ENCODE results near the gene NPW.
A peak's percentile ranks its signal among the peaks of the same experiment; 100 is the strongest.

The NPW gene

DNA sequence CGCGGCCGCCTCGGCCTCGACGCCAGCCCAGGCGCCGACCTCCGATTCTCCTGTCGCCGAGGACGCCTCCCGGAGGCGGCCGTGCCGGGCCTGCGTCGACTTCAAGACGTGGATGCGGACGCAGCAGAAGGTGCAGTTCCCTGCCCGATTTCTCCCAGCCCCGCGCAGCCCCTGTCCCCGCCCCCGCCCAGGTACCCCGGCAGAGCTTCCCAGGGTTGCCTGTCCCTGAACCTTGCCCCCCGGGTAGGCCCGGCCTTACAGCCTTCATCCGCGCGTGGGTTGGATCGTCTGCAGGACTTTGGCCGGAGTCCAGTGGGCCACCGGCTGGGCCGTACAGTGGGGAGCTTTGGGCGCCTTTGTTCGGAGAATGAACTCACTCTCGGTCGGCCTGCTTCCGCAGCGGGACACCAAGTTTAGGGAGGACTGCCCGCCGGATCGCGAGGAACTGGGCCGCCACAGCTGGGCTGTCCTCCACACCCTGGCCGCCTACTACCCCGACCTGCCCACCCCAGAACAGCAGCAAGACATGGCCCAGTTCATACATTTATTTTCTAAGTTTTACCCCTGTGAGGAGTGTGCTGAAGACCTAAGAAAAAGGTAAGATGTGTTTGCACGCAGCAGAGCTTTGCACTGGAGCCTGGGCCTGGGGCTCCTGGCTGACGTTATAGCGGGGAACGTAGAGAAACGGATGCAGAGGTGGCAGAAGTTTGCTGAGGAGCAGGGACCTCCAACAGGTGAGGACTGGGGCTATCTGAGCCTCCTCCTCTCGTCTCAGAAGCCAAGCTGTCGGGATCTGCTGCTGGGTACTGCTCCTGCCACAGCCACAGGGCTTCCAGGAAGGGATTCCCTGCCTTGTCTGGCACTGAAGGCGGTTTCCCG lies 35.0 kb upstream of the NPW start:
- DNase-seq, result no peak

DNA sequence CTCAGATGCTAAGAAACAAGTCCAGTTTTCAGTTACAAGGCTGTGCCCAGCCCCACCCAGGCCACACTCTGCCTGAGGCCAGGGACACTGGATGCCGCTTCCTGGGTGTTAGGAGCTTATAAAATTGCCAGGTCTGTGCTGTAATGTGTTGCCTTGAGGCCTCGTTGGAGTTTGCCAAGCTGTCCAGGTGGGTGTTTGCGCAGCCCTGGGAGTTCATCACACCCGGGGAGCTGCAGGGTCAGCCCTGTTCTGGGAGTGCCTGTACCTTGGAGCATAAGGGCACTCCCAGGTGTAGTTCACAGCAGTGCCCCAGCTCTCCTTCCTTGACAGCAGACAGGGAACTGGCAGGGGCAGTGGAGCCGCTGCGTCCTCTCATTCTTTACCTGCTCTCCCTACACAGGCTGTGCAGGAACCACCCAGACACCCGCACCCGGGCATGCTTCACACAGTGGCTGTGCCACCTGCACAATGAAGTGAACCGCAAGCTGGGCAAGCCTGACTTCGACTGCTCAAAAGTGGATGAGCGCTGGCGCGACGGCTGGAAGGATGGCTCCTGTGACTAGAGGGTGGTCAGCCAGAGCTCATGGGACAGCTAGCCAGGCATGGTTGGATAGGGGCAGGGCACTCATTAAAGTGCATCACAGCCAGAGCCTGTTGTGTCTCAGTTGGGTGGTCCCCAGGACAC lies 34.0 kb upstream of the NPW start:
- DNase-seq, result no peak

DNA sequence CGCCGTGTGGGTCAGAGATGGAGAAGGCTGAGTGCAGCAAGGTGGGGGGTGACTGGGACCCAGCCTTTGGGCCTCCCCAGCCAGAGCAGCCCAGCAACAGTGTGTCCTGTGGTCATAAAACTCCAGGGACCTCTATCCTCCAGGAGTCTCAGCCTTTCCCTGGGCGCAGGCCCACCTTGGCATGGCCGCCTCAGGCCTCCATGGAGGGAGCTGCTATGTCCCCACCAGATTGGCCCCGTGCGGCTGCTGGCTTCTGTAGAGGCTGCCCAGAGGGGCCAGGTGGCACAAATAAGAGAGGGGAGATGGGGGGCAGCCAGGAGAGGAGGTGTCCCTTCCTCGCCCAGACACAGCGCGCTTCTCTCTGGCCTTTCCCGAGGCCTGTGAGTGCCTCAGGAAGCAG lies 32.4 kb upstream of the NPW start:
- DNase-seq, result no peak

DNA sequence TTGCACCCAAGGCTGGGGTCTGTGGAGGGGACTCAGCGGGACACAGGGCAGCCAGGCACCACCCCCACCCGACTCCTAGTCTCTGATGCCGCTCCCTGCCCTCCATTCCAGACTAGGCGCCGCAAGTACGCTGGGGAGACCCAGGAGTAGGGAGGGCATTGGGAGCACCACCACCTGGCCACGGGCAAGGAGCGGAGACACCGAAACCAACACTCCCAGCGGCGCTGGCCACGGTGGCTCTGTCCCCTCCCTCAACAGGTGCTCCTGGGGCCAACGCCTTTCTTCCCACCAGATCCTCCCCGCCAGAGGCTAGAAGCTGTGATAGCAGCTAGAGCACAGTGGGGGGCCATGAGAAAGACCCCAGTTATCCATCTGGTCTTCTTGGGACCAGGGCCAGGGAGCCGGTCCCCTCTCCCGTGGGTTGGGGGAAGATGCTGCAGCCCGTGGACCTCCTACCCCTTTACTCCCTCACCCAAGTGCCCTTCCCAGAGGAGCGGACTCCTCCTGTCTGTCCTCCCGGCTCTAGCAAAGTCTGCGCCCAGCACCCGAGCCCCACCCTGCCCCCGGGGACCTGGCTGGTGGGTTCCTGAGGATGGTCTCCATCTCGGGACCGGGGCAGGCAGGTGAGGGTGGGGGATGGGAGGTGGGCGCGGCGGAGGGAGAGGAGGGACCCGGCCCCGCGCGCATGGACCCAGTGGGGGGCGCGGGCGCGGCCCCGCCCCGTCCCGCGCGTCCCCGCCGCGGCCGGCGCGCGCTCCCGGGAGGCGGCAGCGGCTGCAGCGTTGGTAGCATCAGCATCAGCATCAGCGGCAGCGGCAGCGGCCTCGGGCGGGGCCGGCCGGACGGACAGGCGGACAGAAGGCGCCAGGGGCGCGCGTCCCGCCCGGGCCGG lies 30.1 kb upstream of the NPW start, which contains the start of gene SYNGR3:
Gene SYNGR3, plus strand, starts transcription at position 762 of the 892 bp plus-strand sequence. CDS start 133 bp downstream, outside the sequence.
- DNase-seq, result peak in 1 of 2 experiments; percentile 29

DNA sequence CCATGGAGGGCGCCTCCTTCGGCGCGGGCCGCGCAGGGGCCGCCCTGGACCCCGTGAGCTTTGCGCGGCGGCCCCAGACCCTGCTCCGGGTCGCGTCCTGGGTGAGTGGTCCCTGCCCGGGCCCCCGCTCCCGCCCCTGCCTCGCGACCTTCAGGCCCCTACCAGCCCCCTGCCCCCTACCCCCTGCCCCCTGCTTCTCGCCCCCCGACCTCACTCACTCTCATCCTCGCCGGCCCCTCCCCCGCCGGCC lies 29.6 kb upstream of the NPW start:
- DNase-seq, result no peak

DNA sequence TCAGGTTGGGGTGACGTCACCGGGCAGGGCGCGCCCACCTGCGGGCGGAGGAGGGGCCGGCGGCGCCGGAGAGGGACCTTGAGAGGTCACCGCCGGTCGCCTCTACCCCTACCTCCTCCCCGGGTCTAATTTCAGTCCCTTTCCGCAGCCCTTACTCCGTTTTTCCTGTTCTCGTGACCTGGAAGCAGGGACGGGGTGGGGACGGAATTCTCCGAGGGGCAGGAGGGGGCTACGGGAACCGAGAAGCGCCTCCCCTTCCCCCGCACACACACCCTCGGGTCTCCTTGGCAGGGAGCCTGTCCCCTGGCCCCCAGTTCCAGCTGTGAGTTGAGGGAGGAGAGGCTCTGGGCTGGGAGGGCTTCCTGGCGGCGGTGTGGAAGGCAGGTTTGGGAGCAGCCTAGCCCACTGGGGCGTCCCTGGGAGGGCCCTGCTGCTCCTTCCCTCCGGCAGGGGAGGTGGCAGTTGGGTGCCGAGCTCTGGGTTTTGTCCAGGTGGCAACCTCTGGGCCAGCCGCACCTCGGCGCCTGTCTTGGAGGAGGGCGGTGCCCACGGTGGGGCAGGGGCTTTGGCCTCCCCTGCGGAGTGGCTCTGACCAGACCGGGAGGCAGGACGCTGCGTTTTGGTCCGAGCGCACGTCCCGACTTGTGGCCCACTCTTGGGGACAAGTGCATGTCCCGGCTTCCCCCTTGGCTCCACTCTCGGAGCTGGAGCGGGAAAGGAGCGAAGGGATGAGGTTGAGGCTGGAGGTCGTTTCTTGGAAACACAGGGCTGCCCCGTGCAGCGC lies 29.0 kb upstream of the NPW start:
- peak; percentile 64 to 72 for DNase-seq

DNA sequence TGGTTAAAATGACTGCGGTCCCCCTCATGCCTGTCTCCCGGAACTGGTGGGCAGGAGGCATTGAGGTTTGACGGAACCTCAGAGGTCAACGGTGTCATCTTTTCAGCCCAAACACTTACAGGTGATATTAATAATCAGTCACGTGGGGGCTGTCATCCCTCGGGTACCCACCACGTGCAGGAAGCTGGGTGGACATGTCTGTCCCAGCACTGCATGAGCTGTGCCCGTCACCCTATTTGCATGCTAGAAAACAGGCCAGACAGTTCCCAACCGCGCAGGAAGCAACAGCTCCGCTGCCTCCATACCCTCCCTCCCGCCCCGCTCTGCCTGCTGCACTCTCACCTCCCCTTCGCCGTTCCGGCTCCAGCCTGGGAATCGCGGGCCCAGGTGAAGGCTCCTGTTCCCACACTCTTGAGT lies 28.4 kb upstream of the NPW start:
- DNase-seq, result no peak

DNA sequence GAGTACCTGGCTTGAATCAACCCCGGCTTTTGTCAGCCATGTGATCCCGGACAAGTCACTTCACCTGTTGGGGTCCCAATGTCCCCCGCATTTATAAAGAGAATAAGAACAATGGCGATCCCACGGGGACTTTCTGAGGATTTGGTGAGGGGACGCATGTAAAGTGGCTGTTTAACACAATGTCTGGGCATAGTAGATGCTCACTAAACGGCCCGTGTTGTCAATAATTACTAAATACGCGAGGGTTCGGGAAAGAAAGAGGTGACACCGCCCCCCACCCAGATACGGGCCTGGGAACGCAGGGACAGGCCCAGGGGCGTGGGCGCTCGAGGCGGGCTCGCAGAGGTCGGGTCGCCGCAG lies 28.0 kb upstream of the NPW start:
- no peak for DNase-seq

DNA sequence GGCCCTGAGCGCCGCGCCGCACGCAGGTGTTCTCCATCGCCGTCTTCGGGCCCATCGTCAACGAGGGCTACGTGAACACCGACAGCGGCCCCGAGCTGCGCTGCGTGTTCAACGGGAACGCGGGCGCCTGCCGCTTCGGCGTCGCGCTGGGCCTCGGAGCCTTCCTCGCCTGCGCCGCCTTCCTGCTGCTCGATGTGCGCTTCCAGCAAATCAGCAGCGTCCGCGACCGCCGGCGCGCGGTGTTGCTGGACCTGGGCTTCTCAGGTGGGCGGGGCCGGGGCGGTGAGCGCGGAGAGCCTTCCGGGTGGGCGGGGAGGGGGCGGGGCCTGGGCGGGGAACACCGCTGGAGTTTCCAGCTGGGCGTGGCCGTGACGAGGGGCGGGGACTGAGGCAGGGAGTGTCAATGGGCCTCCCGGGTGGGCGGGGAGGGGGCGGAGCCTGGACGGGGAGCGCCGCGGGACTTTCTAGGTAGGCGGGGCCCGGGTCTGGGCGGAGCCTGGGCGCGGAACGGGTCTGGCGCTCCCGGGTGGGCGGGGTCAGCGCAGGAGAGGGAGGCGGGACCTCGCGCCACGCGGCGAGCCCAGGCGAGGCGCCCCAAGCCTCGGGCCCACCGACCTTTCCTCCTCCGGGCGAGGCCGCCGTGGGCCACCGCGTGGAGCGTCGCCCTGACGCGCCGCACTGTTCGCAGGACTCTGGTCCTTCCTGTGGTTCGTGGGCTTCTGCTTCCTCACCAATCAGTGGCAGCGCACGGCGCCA lies 27.5 kb upstream of the NPW start:
- no peak for DNase-seq

DNA sequence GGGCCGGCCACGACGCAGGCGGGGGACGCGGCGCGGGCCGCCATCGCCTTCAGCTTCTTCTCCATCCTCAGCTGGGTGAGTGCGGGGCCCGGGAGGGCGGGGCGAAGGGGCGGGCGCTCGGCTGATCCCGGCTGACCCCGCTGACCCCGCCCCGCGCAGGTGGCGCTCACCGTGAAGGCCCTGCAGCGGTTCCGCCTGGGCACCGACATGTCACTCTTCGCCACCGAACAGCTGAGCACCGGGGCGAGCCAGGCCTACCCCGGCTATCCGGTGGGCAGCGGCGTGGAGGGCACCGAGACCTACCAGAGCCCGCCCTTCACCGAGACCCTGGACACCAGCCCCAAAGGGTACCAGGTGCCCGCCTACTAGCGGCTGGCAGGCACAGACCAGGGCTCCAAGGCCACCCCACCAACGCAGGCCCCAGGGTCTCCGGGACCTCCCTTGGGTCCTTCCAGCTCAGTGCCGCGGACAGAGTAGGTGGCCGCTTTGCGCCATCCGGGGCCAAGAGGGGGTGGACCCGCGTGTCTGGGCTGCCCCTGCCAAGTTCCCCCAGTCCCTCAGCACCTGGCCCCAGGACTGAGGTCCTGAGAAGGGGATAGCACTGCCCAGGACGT lies 26.8 kb upstream of the NPW start:
- no peak for DNase-seq

DNA sequence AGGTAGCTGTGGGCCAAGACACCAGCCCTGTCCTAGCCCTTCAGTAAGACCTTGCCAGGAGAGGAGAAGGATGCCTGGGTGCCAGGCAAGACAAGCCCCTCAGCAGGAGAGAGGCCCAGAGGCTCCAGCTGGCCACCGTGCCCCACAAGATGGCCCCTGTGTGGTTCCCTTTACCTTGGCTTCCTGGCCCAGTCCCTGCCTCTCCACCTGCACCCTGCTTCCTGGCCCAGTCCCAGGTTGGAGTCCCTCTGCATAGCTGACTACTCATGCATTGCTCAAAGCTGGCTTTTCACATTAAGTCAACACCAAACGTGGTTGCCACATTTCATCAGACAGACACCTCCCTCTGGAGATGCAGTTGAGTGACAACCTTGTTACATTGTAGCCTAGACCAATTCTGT lies 25.9 kb upstream of the NPW start:
- DNase-seq, result no peak

DNA sequence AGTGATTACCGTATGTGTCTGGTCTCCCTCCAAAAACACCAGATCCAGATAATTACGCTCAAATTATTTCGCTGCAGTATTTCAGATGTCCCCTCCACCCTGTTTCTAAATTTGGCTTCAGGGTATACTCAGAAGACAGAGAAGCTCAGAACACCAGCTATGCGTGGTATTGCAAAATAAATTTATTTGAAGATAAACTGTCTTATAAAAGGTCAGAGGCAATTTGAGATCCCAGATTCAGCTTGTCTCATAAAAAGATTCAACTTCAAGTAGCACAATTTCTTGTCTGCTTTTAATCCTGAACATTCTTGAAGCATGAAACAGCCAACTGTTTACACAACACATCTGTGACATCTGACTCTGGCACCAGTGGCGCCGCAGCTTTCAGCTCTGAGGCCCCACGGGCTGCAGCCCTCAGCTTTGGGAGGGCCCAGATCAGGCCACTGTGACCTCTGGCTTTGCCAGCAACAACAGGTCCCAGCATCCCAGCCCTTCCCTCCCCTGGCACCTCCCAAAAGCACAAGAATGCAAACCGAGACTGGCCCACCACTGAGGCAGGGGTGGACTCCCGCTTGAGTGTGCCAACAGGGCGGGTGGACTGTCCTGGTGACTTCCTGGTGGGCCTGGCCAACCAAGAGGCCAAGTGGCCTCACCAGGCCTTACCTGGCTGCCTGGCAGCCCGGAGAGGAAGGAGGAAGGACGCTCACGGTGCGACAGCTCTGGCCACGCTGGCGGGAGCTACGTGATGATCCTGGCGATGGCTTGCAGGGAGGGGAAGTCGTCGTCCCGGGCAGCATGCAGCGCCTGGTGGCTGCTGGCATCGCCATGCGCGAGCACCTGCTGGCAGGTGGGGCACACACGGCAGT lies 21.9 kb upstream of the NPW start:
- no peak for DNase-seq

DNA sequence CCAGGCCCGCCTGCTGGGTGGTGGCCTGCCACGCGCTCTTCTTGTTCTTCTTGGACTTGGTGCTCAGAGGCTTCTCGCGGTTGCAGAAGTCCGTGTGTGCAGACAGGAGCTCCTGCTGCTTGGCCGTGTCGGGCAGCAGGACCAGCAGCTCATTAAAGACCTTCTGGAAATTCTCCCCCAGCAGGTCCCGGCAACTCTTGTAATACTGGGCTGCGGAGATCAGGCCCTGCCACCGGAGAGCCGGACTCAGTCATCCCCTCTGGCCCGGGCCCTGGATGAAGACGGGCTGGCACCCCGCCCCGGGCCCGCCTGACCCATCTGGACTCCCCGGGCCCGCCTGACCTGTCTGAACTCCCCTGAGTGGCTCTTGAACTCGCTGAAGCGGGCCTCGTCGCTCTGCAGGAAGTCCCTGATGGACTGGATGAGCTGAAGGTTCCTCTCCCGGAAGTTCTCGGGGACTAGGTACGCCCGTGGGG lies 21.2 kb upstream of the NPW start:
- DNase-seq, result no peak

DNA sequence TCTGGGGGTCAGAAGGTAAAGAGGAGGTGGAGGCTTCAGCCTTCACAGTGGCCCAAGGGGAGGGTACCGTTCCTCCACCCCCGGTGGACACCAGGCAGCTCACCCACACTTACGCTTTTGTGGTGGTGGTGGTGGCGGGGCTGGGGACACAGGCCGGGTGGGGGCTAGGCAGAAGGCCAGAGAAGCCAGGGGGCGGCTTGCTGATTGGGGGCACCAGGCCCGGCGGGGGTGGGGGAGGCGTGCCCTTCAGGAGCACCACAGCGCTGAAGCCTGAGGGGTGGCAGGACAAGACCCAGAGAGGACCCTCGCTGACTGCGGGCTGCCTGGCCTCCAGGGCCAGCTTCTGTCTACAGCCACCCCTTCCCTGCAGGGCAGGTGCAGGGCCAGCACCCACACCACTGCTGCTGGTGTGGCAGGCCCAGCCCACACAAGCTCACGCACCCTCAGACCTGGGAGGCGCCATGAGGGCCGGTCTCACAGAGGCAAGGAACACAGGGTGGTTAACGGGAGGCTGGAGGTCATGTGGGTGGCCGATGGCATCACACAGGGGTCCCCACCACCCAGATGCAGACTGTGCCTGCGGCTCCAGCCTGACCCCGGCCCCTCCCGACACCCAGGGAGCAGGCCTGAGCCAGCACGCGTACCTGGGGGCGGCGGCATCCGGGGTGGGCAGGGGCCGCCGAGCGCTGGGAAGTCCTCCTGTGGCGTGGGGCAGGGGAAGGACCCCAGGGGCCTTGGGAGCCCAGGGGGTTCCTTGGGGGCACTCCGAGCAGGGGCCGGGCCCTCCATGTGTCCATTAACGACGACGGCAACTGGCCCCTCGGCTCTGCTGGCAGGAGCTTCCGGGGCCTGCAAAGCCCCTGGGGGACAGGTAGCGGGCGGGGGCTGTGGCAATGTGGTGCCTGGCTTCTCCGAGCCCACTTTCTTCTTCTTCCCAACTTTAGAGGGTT lies 20.5 kb upstream of the NPW start:
- DNase-seq, result no peak

DNA sequence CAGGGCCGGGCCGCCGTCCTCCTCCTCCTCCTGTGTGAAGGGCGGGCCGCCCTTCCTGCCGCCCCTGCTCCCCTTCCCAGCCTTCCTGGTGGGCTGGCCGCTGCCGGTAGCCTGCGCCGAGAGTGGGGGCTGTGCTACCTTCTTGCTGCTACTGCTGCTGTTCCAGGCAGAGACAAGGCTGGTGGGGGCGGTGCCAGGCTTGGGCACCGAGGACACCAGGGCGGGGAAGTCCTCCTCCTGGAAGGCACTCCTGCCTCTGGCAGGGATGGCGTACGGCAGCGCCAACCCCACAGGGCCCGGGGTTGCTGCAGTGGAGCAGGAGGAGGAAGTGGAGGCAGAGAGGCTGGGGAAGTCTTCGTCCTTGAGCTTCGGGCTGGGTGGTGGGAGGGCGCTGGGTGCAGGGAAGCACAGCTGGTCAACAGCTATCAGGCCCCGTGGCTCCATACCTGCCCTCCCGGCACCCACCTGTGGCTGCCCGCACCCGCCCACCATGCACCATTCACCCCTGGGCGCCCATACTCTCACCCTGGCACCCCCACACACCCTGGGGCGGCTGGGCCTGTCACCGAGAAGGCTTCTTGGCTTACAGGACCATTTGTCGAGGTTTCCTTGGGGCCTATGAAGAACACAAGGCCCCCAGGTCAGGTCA lies 19.6 kb upstream of the NPW start:
- DNase-seq, result no peak

DNA sequence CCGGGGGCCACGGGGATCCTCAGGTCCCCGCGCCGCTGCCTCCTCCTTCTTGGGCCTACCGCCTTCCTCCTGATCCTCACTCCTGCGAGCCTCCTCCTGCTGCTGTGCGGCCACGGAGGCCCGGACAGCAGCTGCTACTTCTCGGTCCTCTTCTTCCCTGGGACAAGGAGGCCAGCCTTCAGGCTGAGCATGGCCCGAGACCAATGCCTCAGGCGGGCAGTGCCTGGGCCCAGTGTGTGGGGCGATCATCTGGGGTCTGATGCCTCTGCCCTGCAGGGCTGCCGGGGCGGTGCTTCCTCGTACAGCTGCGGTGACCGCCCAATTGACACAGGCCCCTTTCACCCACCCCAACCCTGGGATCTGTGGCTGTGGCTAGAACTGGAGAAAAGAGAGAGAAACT lies 18.6 kb upstream of the NPW start:
- DNase-seq, result no peak

DNA sequence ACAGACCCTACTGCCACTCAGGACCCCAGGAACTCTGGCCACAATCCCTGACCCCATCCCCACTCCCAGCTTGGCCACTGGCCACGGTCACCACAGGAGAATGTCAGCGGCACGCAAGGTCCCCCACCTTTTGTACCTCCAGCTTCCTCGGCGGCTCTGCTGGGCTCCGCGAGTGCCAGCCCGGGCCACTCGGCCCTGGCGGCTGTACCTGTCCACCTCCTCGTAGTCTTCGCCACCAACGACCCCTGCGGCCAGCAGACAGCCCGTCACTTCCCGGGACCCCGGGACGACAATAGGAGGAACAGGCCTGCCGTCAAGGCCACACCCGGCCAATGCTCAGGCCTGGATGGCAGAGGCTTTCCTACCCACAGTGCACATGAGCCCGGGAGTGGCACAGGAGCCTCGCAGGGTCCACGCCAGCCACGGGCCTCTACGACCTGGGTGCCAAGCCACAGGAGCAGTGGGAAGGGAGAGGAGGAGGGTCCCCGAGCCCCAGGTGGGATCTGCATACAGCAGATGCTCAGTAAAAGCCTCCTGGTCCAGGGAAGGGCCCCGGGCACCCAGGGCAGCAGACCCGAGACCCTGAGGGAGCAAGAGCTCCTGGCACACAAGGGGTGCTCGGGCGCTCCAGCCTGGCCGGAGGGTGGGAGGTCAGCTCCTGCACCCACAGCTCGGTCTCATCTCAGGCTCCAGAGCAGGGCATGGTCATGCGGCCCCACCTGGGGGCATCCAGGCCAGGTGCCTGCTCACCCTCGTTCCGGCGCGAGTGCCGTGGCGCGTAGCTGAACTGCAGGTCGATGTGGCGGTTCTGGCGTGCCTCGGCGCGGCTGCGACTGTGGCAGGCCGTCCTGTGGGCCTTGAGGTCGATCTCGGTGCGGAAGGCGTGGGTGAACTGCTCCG lies 17.9 kb upstream of the NPW start:
- DNase-seq, result no peak

Data from NCI-H1930 (cell line).